ENCODE measurements around the gene FOXO4.
A peak's percentile ranks its signal among the peaks of the same experiment; 100 is the strongest.

The FOXO4 gene

GRCh38 chrX:71117358-71117757 lies 21.7 kb downstream of the FOXO4 start:
- no peak overlapping the region for H3K4me3 ChIP-seq (ENCODE audit: low read depth, low read length)

GRCh38 chrX:71118032-71118984 lies 22.7 kb downstream of the FOXO4 start, which contains the start of gene MED12:
Gene MED12, plus strand, starts transcription at chrX:71118596. Its CDS starts 159 bp downstream, at chrX:71118755.
- H3K4me3 ChIP-seq (ENCODE audit: low read depth, low read length), result peak within 1 kb of the TSS; percentile 64
- TF ChIP-seq, protein P1, sequence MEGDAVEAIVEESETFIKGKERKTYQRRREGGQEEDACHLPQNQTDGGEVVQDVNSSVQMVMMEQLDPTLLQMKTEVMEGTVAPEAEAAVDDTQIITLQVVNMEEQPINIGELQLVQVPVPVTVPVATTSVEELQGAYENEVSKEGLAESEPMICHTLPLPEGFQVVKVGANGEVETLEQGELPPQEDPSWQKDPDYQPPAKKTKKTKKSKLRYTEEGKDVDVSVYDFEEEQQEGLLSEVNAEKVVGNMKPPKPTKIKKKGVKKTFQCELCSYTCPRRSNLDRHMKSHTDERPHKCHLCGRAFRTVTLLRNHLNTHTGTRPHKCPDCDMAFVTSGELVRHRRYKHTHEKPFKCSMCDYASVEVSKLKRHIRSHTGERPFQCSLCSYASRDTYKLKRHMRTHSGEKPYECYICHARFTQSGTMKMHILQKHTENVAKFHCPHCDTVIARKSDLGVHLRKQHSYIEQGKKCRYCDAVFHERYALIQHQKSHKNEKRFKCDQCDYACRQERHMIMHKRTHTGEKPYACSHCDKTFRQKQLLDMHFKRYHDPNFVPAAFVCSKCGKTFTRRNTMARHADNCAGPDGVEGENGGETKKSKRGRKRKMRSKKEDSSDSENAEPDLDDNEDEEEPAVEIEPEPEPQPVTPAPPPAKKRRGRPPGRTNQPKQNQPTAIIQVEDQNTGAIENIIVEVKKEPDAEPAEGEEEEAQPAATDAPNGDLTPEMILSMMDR (IDR thresholded peaks at IDR 0.05; ENCODE audit: control insufficient read depth, extremely low read depth, insufficient read depth), result no peak
- no peak for DNase-seq (ENCODE audit: low read depth)

More at GRCh38 chrX:71117358-71117757, 21.7 kb downstream of the FOXO4 start:
- TF ChIP-seq, protein P1 (IDR thresholded peaks at IDR 0.05; ENCODE audit: control insufficient read depth, extremely low read depth, insufficient read depth), result no peak
- DNase-seq (ENCODE audit: low read depth), result no peak

GRCh38 chrX:71118985-71119535 lies 23.4 kb downstream of the FOXO4 start:
- DNase-seq (ENCODE audit: low read depth), result no peak
- TF ChIP-seq, protein P1 (IDR thresholded peaks at IDR 0.05; ENCODE audit: control insufficient read depth, extremely low read depth, insufficient read depth), result no peak

DNA sequence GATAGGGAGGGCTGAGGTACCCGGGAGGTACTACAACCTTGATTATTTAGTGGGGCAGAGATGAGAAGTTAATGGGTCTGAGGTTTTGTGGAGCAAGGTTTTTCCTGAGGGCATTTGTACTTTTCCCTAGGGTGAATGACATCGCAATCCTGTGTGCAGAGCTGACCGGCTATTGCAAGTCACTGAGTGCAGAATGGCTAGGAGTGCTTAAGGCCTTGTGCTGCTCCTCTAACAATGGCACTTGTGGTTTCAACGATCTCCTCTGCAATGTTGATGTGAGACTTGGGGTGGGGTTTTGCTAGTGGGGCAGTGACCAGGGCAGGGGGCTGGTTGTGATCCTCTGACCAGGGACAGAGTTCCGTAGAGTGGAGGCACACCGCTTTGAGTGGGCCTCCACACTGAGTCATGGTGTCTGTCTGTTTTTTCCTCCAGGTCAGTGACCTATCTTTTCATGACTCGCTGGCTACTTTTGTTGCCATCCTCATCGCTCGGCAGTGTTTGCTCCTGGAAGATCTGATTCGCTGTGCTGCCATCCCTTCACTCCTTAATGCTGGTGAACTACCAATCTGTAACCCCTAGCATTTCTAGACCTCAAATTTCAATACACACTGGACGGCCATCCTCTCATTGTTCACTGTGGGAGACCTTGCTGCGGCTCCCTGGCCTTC lies 32.6 kb downstream of the FOXO4 start:
- H3K4me3 ChIP-seq (ENCODE audit: low read depth, low read length), result no peak overlapping the region
- DNase-seq (ENCODE audit: low read depth), result no peak
- TF ChIP-seq, protein P1 (IDR thresholded peaks at IDR 0.05; ENCODE audit: control insufficient read depth, extremely low read depth, insufficient read depth), result no peak

More at GRCh38 chrX:71118985-71119535, 23.4 kb downstream of the FOXO4 start:
- H3K4me3 ChIP-seq (ENCODE audit: low read depth, low read length), result peak overlapping the region; percentile 64

DNA sequence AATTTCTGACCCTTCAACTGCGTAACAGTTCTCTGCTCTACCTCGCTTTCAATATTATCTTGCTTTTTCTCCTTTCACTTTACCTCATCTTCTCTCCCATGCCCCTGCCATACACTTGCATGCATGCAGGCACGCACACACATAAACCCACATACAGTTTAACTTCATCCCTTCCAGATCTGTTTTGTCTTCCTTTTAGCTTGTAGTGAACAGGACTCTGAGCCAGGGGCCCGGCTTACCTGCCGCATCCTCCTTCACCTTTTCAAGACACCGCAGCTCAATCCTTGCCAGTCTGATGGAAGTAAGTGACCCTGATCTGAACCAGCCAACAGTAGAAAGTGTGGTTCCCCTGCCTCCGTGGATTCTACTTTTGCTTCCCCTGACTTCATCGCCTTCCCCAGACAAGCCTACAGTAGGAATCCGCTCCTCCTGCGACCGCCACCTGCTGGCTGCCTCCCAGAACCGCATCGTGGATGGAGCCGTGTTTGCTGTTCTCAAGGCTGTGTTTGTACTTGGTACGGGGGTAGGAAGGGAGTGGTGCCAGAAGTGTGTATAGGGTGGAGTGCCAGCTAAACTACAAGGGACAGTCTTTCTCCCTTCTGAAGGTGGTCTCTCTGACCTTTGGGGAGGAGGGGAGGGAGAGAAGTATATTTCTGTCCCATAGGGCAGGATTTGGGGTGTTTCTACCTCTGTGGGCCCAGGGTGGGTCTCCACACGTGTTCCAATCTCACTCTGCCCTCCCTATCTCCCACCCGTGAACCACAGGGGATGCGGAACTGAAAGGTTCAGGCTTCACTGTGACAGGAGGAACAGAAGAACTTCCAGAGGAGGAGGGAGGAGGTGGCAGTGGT lies 33.5 kb downstream of the FOXO4 start:
- peak; percentile 30 for DNase-seq (ENCODE audit: low read depth)
- TF ChIP-seq, protein P1 (IDR thresholded peaks at IDR 0.05; ENCODE audit: control insufficient read depth, extremely low read depth, insufficient read depth), result peak; percentile 73
- H3K4me3 ChIP-seq (ENCODE audit: low read depth, low read length), result no peak overlapping the region

DNA sequence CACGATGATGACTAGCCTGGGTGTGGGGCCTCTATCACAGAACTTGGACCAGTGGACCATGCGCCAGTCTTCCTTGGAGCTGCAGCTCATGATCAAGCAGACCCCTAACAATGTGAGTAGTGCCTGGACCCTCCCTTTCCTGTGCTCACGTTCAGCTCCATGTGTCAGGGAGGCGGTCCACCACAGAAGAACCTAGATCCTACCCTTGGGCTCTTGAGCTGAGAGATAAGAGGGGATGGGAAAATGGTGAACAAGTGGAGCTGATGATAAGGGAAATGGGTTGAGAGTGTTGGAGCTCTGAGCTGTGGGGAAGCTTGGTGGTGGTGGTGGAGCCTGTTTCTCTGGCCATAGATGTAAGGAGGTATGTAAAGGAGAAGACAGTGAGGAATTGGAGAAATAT lies 35.9 kb downstream of the FOXO4 start:
- no peak for DNase-seq (ENCODE audit: low read depth)
- no peak overlapping the region for H3K4me3 ChIP-seq (ENCODE audit: low read depth, low read length)
- TF ChIP-seq, protein P1 (IDR thresholded peaks at IDR 0.05; ENCODE audit: control insufficient read depth, extremely low read depth, insufficient read depth), result no peak

Measured in LNCaP clone FGC (cell line).